Dedifferentiated amniotic fluid mesenchymal stem cell (primary cell): ENCODE data around the gene TBL3.
"Not testable (repeated sequence)": the region's sequence is repeated elsewhere in the genome, so short reads cannot be mapped to it uniquely, and the experiment has no call there.

Experiments
- DNase-seq: peaks from one replicate; pipeline ENCODE4 v3.0.0-alpha.2; 2016; ENCODE audit errors: extremely low spot score

The TBL3 gene

DNA sequence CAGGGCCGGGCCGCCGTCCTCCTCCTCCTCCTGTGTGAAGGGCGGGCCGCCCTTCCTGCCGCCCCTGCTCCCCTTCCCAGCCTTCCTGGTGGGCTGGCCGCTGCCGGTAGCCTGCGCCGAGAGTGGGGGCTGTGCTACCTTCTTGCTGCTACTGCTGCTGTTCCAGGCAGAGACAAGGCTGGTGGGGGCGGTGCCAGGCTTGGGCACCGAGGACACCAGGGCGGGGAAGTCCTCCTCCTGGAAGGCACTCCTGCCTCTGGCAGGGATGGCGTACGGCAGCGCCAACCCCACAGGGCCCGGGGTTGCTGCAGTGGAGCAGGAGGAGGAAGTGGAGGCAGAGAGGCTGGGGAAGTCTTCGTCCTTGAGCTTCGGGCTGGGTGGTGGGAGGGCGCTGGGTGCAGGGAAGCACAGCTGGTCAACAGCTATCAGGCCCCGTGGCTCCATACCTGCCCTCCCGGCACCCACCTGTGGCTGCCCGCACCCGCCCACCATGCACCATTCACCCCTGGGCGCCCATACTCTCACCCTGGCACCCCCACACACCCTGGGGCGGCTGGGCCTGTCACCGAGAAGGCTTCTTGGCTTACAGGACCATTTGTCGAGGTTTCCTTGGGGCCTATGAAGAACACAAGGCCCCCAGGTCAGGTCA, 28.1 kb downstream of the TBL3 start:
- no peak for DNase-seq

DNA sequence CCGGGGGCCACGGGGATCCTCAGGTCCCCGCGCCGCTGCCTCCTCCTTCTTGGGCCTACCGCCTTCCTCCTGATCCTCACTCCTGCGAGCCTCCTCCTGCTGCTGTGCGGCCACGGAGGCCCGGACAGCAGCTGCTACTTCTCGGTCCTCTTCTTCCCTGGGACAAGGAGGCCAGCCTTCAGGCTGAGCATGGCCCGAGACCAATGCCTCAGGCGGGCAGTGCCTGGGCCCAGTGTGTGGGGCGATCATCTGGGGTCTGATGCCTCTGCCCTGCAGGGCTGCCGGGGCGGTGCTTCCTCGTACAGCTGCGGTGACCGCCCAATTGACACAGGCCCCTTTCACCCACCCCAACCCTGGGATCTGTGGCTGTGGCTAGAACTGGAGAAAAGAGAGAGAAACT, 29.2 kb downstream of the TBL3 start:
- no peak for DNase-seq

DNA sequence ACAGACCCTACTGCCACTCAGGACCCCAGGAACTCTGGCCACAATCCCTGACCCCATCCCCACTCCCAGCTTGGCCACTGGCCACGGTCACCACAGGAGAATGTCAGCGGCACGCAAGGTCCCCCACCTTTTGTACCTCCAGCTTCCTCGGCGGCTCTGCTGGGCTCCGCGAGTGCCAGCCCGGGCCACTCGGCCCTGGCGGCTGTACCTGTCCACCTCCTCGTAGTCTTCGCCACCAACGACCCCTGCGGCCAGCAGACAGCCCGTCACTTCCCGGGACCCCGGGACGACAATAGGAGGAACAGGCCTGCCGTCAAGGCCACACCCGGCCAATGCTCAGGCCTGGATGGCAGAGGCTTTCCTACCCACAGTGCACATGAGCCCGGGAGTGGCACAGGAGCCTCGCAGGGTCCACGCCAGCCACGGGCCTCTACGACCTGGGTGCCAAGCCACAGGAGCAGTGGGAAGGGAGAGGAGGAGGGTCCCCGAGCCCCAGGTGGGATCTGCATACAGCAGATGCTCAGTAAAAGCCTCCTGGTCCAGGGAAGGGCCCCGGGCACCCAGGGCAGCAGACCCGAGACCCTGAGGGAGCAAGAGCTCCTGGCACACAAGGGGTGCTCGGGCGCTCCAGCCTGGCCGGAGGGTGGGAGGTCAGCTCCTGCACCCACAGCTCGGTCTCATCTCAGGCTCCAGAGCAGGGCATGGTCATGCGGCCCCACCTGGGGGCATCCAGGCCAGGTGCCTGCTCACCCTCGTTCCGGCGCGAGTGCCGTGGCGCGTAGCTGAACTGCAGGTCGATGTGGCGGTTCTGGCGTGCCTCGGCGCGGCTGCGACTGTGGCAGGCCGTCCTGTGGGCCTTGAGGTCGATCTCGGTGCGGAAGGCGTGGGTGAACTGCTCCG, 29.9 kb downstream of the TBL3 start:
- no peak for DNase-seq

DNA sequence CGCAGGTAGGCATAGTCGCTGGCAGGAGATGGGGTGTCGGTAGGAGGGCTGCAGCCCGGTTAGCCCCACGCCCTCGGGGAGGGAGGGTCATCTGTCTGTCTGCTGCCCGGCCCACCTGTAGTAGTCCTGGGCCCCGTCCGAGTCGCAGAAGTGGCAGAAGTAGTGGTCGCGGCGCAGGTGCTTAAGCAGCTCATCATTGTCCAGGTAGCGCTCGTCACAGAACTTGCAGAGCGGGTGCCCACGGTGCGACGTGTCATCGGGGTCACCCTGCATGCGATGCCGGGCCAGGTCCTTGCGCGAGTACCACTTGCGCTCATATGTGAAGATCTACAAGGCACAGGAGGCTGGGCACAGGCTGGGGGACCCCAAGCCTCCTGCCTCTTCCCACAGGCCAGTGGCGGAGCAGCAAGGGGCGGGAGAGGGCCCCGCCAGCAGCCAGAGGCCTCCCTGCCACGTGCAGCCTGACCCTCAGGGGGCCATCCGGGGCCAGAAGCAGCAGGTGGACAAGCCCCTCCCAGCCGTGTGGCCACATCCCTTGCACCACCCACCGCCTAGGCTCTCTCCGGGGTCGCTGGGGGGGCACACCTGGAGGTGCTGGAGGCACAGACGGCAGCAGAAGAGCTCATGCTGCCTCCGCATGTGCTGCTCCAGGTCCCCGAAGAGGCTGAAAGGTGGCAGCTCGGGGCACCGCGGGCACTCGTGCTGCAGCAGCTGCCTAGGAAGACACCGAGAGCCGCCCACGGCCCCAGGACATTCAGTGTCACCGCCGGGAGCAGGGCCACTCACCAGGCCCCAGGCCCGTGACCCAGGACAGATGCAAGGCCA, 30.8 kb downstream of the TBL3 start:
- DNase-seq: no peak

DNA sequence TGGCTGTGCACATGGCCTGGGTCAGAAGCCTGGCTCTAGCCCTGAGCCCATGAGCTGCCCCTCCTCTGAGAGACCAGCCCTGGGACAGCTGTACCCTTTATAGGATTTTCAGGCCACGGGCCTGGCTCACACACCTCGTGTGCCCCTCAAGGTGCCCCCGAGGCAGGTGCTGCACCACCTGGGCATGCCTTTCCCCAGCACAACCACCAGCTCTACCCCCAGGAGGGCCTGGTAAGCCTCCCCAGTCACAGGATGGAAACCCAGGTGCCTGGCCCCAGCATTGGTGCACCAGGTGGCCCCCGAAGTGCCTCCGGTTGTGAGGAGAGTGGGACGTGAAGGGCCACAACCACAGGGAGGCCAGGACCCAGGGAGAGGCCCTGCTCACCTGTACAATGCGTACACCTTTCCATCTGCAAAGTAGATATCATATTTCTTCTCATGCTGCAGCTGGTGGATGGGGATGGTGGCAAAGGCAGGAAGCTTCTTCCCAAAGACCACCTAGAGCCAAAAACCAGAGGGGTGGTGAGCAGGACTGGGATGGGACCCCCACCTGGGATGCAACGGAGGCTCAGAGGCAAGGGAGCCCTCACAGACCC, 31.5 kb downstream of the TBL3 start:
- DNase-seq: no peak

DNA sequence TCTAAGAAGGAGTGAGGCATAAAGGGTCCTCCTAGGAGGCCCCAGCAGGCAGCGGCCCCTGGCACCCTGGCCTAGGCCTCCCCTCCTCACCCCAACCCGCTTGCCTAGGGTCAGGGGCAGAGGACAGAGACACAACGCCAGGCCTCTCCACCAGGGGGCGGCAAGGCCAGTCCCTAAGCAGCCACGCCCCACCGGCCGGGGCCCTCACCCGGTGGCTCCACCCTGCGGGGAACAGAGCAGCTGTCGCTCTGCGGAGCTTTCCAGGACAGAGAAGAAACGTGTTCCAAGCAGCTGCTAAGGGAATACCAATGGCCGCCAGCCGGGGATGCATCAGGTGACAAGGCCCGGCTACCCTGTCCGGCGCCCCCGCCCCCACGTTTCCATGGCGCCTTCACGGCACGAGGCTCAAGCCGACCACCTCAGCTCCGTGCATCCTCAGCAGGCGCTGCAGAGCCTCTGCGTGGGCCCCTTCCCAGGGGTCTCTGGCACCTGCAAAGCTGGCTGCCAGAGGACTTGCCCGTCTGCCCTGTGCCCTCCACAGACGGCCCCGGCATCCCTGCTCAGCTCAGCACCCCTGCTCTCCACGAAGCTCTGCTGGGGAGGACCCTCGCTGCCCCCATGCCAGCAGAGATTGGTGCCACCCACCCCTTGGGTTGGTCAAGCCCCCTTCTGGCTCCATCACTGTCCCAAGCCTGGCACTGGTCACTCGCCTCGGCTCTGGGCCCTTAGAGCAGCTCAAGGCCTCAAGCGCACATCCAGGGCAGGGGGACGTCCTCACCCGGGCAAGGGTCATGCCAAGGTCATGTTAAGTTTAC, 32.2 kb downstream of the TBL3 start:
- DNase-seq: peak; percentile 71

DNA sequence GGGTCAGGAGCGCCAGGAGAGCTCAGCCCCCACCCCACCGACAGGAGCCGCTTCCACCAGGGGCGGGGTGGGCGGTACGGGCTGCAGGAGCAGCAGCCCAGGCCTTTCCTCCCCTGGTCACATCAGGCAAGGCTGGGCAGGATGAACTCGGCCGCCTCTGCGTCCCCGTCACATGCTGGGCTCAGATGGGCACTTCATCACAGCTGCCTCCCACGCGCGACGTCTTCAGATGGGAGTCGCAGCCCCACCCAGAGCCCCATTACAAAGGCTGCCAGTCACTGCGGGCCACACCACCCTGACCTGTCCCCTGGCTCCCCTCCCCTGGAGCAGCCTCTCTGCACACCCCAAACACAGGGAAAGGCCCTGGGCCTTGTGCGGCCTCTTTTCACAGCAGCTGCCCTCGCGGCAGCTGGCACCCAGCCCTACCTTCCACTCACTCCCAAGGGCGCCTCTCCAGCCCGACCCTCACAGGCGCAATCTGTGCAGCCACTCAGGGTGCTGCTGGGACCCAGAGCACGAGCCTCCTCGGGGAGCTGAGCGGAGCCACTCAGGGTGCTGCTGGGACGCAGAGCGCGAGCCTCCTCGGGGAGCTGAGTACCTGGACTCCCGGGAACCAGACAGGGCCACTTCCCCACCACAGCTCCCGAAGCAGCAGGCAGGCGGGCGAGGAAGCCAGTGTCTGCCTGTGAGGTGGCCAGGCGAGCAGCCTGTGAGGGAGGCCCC, 33.1 kb downstream of the TBL3 start:
- DNase-seq: no peak

DNA sequence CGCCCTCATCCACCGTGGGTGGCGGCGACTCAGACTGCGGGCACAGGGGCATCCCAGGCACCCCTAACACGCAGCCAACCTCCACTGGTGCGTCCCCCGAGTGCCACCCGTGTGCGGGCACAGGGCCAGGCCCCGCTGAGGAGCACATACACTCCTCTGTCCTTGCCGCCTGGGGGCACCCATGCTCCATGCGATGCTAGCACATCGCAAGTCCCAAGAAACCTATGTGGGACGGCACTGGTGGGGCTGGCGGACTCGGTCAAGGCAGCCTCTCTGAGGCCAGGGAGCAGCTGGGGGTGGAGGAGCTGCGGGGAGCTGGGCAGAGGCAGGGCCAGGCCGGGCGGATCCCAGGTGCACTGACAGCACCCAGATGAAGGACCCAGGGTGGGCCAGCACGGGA, 33.8 kb downstream of the TBL3 start:
- no peak for DNase-seq

DNA sequence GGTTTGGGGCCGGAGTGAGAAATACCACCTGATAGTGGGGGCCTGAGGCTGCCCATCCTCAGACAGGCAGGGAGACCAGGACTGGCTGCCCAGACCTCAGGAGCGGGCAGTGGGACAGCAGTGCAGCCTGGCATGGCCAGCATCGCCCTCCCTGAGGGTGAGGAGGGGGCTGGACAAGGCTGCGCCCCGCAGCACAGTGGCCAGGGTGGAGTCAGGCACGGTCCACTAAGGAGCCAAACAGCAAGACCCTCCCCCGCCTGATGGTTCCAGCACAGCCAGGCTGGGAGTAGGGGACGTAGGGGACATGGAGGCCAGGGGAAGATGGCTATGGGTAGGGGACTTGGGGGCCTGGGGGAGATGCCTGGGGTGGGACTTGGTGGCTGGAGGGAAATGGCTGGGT, 34.5 kb downstream of the TBL3 start:
- DNase-seq: no peak

DNA sequence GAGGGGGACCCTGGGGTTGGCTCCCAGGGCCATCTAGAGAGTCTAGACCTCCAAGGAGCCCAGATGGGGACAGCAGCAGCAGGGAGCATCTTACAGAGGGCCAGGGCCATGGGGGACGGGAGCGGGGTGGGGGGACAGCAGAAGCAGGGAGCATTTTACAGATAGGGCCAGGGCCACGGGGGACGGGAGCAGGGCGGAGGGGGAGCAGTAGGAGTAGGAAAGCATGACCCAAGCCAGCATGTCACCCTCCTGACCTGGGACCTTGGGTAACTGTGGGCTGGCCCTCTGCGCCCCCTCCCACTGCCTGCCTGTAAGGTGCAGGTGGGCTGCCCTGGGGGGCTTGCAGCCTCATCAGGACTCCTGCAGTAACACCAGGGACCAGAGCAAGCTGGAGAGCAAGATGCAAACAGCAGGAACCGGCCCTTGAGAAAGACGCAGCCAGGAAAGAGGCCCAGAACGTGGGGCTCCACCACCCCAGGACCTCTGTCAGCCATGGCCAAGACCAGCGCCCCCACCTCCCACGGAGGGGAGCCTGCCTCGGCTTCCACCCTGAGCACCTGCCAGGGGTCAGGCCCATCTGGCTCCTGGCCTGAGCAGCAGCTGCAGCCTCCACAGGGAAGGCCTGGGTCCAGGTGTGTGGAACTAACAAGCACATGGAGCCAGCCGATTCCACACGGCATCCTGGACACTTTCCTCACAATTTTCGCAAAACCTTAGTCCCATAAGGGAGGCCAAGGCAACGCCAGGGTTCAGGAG, 35.4 kb downstream of the TBL3 start:
- DNase-seq: no peak

DNA sequence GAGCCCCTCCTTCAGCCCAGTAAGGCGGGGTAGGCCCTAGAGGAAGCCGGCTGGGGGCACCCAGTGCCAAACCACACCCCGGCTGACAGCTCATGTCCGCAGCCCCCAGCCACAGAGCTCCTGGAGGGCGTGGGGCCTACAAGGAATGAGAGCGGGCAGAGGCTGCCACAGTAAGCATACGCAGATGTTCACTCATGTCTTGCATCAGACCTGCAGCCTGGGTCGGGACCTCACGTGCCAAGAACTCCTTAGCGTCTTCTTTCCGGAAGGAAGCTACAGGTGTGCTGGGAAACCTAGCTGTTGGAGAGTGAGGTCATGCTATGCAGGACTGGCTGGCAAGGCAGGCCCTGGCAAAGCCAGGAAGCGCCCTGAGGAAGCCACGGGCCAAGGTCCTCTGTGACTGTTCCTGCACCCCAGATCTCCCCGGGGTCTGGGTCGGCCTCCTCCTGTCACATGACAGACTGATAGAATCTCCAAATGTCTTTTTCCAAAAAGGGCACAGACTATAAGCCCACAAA, 36.2 kb downstream of the TBL3 start:
- DNase-seq: no peak

DNA sequence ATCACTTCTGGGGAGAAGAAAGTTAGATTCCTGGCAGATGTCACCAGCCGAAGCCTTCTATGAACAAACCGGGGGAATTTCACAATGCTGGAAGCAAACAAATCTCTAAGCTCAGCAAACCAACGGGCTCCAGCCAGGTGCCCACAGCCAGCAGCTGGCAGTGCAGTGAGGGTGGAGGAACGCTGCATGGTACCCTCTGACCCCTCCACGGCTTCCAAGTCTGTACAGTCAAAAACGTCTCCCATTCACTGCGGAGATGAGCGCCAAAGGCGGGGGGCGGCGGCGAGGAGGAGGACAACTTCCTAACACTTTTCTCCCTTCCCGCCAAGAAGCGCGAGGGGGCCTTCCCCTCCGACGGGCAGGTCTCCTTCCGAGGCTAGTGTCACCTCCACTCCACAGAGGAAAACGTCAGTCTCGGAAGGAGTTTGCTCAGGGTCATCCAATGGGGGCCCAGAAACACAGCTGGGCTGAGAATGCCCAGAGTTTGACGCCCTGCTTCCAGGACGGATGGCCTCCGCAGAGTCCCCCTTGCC, 36.8 kb downstream of the TBL3 start:
- no peak for DNase-seq

DNA sequence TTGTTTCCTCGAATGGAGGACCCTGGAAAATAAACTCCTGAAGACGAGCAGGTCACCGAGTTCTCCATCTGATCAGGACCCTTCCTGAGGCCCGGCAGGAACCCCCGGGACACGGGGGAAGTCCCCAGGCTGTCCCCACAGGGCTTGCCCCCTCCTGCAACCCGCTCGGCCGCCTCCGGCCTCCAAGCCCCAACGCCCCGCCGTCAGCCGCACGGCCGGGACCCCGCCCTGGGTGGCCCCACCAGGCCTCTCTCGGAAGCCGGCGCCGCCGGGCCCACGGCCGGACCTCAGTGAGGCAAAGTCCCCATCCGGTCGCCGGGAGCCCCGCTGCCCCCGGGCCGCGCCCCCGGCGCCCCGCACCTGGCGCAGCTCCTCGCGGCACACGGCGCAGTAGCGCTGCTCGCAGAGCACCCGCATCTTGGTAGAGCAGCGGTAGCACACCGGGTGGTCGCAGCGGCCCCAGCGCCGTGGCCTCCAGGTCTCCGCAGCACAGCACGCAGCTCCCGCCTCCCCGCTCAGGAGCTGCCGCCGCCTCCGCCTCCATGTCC, 37.4 kb downstream of the TBL3 start:
- DNase-seq: no peak

DNA sequence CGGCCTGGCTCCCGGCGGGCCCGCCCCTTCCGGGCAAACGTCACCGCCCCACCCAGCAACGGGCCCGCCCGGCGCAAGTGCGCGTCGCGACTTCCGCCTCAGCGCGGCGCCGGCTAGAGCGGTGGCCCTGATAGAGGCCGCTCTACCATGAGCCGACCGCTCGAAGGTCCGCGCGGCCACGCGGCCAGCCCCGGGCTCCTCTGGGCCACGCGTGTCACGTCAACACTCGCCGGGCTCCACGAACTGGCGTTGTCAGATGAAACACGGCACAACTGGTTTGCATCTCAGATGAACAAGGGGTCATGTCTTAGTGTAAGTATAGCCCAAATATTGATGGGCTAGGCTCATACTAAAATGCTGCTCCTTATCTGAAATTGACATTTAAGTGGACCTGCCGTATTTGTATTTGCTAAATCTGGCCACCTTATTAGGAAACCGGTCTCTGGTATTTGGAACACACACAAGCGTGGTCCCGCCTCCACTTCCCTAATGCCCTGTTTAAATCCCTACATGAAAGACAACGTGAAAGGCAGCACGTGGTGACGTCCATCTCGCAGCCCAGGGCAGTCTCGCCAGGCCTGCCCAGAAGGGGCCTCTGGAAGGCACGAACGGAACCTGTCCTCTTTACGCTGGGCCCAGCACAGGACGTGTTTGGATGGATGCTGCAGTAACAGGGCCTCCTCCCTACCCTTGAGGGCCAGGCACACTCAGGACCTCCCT, 38.1 kb downstream of the TBL3 start, which contains the start of gene ZNF598:
Gene ZNF598 (minus strand): TSS at position 31 of the 720 bp plus-strand sequence.
- DNase-seq: peak; percentile 78

DNA sequence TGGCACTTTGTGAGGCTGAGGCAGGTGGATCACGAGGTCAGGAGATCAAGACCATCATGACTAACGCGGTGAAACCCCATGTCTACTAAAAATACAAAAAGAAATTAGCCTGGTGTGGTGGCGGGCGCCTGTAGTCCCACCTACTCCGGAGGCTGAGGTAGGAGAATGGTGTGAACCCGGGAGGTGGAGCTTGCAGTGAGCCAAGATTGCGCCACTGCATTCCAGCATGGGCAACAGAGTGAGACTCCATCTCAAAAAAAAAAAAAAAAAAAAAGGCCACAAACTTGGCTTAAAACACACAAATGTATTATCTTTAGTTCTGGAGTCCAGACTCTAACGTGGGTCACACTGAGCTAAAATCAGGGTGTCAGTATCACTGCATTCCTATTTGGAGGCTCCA, 39.9 kb downstream of the TBL3 start:
- DNase-seq: not testable (repeated sequence)

DNA sequence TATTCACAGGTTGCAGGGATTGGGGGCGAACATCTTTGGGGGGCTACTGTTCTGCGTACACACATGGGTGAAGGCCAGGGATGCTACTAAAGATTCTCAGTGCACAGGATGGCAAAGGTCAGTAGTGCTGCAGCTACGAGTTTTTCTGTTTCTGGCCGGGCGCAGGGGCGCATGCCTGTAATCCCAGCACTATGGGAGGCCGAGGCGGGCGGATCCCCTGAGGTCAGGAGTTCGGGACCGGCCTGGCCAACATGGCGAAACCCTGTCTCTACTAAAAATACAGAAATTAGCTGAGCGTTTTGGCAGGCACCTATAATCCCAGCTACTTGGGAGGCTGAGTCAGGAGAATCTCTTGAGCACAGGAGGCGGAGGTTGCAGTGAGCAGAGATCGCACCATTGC, 41.7 kb downstream of the TBL3 start:
- no peak for DNase-seq

DNA sequence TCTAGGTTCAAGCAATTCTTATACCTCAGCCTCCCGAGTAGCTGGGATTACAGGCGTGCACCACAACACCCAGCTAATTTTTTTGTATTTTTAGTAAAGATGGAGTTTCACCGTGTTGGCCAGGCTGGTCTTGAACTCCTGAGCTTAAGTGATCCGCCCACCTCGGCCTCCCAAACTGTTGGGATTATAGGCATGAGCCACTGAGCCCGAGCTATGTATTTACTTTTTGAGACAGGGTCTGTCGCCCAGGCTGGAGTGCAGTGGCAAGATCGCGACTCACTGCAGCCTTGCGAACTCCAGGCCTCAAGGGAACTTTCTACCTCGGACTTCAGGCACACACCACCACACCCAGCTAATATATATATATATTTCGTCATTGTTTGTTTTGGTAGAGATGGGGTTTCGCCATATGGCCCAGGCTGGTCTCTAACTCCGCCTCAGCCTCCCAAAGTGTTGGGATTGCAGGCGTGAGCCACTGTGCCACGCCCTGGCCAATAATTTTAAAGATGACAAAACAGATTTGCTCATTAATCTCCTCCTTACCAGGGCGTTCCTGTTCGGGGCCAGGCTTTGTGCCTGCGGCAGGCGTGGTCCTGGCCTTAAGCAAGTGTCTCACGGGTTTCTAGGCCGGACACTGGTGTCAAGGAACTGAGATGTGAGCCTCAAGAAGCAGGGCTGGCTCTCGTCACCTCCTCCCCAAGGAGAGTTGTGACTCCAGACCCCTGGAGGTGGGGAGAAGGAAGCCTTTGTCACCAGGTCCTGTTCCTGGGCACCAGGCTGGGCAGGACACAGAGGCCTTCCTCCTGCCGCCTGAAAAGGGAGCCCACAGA, 43.5 kb downstream of the TBL3 start:
- no peak for DNase-seq

DNA sequence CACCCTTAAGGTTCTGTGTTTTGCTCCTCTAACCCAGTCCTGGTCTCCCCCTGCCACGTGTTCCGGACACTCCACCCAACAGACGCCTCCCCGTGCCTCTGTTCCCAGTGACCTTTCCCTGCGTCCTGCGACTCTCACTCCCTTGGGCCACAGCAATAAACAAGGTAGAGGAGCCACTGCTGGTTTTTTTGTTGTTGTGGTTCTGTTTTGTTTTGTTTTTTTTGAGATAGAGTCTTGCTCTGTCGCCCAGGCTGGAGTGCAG, 44.0 kb downstream of the TBL3 start:
- DNase-seq: no peak
